IMR-90 (cell line): ENCODE results near the gene HSPH1.

Source experiments
- MAFK ChIP-seq: IDR thresholded peaks from 2 replicates; pipeline ENCODE4 v1.6.1; 2012; ENCODE audit warnings: low read depth, low read length, improper control_type of control experiment
- RAD21 ChIP-seq: IDR thresholded peaks from 2 replicates; pipeline ENCODE4 v1.6.1; 2012; ENCODE audit warnings: low read length, improper control_type of control experiment
- TF ChIP-seq, protein P1 (sequence below): conservative IDR thresholded peaks from 2 replicates; pipeline ENCODE4 v1.5.1; 2012; ENCODE audit warnings: mild to moderate bottlenecking, low read depth, low read length, improper control_type of control experiment

DNA sequence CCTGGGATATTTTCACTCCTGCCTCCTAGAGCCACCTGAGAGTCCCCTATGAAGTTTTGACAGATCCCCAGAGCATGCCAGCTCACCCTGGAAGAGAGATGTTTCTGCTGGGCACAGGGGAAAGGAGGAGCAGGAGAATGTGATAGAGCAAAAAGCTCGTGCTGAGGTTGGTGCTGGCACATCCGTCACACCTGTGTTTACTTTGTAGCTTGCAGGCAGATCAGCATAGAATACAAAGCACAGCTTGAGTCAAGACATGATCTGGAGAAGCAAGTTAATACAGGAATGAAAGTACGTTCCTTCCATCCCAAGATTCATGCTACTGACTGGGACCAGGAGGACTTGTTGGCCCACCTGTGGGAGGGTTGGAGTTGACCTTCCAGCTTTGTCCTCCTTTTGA is 46.1 kb downstream of the HSPH1 start:
- TF ChIP-seq, protein P1, sequence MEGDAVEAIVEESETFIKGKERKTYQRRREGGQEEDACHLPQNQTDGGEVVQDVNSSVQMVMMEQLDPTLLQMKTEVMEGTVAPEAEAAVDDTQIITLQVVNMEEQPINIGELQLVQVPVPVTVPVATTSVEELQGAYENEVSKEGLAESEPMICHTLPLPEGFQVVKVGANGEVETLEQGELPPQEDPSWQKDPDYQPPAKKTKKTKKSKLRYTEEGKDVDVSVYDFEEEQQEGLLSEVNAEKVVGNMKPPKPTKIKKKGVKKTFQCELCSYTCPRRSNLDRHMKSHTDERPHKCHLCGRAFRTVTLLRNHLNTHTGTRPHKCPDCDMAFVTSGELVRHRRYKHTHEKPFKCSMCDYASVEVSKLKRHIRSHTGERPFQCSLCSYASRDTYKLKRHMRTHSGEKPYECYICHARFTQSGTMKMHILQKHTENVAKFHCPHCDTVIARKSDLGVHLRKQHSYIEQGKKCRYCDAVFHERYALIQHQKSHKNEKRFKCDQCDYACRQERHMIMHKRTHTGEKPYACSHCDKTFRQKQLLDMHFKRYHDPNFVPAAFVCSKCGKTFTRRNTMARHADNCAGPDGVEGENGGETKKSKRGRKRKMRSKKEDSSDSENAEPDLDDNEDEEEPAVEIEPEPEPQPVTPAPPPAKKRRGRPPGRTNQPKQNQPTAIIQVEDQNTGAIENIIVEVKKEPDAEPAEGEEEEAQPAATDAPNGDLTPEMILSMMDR: no peak
- TF ChIP-seq RAD21: no peak
- no peak for TF ChIP-seq MAFK
